Measurements from ENCODE around the gene DHRS12.

The DHRS12 gene

GRCh38 chr13:51803422-51804294 is at the start of gene DHRS12:
Gene DHRS12 (minus strand): TSS chr13:51804163. CDS start chr13:51799659, 4,504 bp downstream.
- DNase-seq, result peak; percentile 61

- no peak for DNase-seq
Measured at GRCh38 chr13:51849145-51850101, 45.5 kb upstream of the DHRS12 start.

GRCh38 chr13:51848674-51849073 is 44.7 kb upstream of the DHRS12 start:
- no peak for DNase-seq

GRCh38 chr13:51846756-51847155 is 42.8 kb upstream of the DHRS12 start:
- no peak for DNase-seq

- DNase-seq, result no peak
Measured at GRCh38 chr13:51845574-51846318, 41.8 kb upstream of the DHRS12 start.

- DNase-seq, result no peak
Measured at GRCh38 chr13:51844862-51845573, 41.1 kb upstream of the DHRS12 start, which contains the start of gene TMEM272. Gene TMEM272 (minus strand): TSS chr13:51845177. CDS start chr13:51838530, 6,647 bp downstream.

GRCh38 chr13:51843529-51843928 is 39.6 kb upstream of the DHRS12 start:
- DNase-seq, result no peak

- DNase-seq, result no peak
Measured at GRCh38 chr13:51841732-51842131, 37.8 kb upstream of the DHRS12 start.

- DNase-seq, result no peak
Measured at GRCh38 chr13:51840917-51841316, 37.0 kb upstream of the DHRS12 start.

GRCh38 chr13:51839711-51840540 is 36.0 kb upstream of the DHRS12 start:
- no peak for DNase-seq

- DNase-seq, result no peak
Measured at GRCh38 chr13:51838240-51838846, 34.4 kb upstream of the DHRS12 start.

GRCh38 chr13:51837016-51837415 is 33.1 kb upstream of the DHRS12 start:
- no peak for DNase-seq

GRCh38 chr13:51834581-51835171 is 30.7 kb upstream of the DHRS12 start:
- DNase-seq, result no peak

GRCh38 chr13:51833980-51834379 is 30.0 kb upstream of the DHRS12 start:
- DNase-seq, result no peak

GRCh38 chr13:51832471-51833152 is 28.6 kb upstream of the DHRS12 start:
- DNase-seq, result no peak

GRCh38 chr13:51831519-51831918 is 27.6 kb upstream of the DHRS12 start:
- DNase-seq, result no peak

- no peak for DNase-seq
Measured at GRCh38 chr13:51829568-51829899, 25.6 kb upstream of the DHRS12 start.

GRCh38 chr13:51828730-51829567 is 25.0 kb upstream of the DHRS12 start:
- no peak for DNase-seq

GRCh38 chr13:51827254-51827653 is 23.3 kb upstream of the DHRS12 start:
- DNase-seq, result no peak

All from NCI-H774 (cell line).